ENCODE measurements around the gene NUTM2F.
"Not testable (repeated sequence)": the region's sequence is repeated elsewhere in the genome, so short reads cannot be mapped to it uniquely, and the experiment has no call there.

The NUTM2F gene

GRCh38 chr9:94315034-94315984 lies 13.1 kb downstream of the NUTM2F start:
- not testable (repeated sequence) for DNase-seq (ENCODE audit: low spot score)

GRCh38 chr9:94303321-94303720 lies 25.1 kb downstream of the NUTM2F start:
- DNase-seq (ENCODE audit: low spot score) = no peak

DNA sequence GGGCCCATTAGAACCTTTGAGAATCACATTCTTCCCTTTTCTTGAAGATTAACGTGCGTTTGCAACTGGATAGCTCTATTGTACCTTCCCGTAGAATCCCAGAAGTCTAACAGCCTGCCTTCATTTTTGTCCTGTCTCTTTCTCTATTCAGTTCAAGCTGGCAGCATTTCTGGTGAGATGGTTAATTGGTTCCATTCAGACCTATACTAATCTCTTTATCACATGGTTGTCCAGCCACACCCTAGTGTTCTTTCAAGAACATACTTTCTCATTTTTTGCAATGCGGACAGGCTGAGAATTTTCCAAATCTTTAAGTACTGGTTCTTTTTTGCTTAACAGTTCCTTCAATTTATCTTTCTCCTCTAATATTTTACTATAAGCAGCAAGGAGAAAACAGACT lies 26.0 kb downstream of the NUTM2F start:
- no peak for DNase-seq (ENCODE audit: low spot score)

DNA sequence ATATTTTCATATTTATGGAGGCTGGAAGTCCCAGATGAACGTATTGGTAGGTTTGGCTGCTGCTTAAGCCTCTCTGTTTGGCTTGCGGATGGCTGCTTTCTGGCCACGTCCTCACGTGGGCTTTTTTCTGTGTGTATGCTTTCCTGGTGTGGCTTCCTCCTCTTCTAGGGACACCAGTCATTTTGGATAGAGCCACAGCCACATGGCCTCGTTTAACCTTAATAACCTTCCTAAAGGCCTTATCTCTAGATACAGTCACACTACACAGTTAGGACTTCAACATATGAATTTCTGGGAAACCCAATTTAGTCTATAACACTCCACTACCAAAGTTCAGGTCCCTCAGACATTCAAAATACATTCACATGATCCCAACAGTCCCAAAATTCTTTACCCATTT lies 26.9 kb downstream of the NUTM2F start:
- no peak for DNase-seq (ENCODE audit: low spot score)

DNA sequence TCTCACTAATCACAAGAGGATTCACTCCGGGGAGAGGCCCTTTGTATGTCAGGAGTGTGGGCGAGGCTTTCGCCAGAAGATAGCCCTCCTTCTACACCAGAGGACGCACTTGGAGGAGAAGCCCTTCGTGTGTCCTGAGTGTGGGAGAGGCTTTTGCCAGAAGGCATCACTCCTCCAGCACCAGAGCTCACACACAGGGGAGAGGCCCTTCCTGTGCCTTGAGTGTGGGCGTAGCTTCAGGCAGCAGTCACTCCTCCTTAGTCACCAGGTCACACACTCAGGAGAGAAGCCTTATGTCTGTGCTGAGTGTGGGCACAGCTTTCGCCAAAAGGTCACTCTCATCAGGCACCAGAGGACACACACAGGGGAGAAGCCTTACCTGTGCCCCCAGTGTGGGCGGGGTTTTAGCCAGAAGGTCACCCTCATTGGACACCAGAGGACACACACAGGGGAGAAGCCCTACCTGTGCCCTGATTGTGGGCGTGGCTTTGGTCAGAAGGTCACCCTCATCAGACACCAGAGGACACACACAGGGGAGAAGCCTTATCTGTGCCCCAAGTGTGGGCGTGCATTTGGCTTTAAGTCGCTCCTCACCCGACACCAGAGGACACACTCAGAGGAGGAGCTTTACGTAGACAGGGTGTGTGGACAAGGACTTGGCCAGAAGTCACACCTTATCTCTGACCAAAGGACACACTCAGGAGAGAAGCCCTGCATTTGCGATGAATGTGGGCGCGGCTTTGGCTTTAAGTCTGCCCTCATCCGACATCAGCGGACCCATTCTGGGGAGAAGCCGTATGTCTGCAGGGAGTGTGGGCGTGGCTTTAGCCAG lies 27.8 kb downstream of the NUTM2F start:
- no peak for DNase-seq (ENCODE audit: low spot score)

GRCh38 chr9:94298949-94299599 lies 29.4 kb downstream of the NUTM2F start:
- DNase-seq (ENCODE audit: low spot score) = no peak

- no peak for DNase-seq (ENCODE audit: low spot score)
These were observed 38.8 kb downstream of the NUTM2F start for GRCh38 chr9:94289691-94290090.

- no peak for DNase-seq (ENCODE audit: low spot score)
These were observed 40.4 kb downstream of the NUTM2F start for GRCh38 chr9:94287877-94288513.

DNA sequence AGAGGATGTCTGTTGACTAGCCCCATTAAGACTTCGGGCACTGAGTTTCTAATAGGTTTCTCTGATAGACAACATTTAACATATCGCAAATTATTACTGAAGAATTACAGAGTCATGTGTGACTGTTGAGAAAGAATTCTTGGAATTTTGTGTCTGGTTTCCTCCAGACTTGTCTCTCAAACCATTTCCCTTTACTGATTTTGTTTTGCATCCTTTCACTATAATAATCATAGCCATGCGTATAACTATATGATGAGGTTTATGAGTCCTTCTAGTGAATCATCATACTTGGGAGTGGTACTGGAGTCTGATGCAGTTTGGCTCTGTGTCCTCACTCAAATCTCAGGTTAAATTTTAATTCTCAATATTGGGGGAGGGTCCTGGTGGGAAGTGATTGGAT lies 42.3 kb downstream of the NUTM2F start:
- no peak for DNase-seq (ENCODE audit: low spot score)

GRCh38 chr9:94281101-94281500 lies 47.3 kb downstream of the NUTM2F start:
- DNase-seq (ENCODE audit: low spot score) = no peak

GRCh38 chr9:94280409-94280989 lies 47.9 kb downstream of the NUTM2F start:
- no peak for DNase-seq (ENCODE audit: low spot score)

DNA sequence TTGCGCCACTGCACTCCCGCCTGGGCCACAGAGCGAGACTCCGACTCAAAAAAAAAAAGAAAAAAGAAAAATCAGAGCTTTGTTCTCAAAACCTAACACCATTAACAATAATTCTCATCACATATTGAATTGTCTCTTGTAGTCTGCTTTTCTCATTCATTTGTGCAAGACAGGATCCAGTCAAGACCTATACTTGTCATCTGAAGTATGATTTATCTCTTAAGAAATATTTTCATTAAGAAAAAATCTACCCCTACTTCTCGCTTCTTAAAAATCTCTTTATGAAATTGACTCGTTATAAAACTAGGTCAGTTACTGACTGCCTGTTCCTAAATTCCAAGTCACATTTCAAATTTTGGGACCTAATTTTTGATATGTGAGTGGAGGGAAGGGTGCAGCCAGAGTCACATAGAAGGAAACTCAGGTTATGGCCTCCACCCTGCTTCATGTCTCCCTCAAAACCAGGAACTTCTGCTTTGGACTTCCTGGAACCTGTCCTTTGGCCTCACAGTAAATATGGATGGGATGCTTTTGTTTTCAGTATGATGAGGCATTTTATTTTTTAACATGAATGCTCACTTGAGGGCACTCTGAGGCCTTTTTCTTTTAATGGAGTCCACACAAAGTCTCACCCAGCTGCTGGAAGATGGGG lies 50.4 kb downstream of the NUTM2F start:
- no peak for DNase-seq (ENCODE audit: low spot score)

- not testable (repeated sequence) for DNase-seq (ENCODE audit: low spot score)
These were observed 51.4 kb downstream of the NUTM2F start for GRCh38 chr9:94277029-94277428.

DNA sequence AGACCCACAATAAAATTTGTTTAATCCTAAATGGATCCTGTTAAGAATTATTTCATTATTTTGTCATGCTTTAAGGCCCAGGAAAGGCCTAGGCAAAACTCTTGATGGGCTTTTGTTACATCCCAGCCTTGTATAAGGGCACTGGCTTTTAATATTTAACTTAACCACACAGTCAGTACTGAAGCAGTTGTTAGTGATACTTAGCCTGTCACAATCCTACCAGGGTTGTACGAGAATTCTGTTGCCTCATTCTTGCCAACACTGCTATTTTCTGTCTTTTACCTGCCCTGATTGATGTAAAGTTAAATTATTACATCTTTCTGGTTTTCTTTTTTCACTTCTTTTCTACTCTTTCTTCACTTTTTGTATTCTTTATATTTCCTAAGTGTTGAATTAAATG lies 58.4 kb downstream of the NUTM2F start:
- DNase-seq (ENCODE audit: low spot score) = no peak

DNA sequence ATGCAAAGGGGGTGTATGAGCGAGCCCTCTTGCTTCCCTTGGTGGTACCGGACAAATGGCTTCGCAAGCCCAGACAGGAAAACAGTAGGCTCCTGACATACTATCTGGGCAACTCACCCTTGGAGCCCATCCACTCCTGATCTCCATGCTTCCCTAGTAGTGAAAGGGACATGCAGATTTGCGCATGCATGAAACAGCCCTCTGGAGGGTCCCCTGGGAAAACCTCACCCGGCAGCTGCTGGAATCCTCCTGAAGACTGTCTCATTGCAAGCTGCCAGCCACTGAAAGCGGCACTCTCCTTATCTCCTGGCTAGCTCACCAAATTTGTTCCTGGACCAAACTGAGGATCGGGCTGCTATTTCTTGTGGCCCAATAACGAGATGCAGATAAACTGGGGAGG lies 59.2 kb downstream of the NUTM2F start:
- DNase-seq (ENCODE audit: low spot score) = no peak
